ENCODE measurements around the gene FBLN5.
A peak's percentile ranks its signal among the peaks of the same experiment; 100 is the strongest.

The FBLN5 gene

GRCh38 chr14:91945751-91946621 lies 1.5 kb downstream of the FBLN5 start:
- no peak for DNase-seq

- DNase-seq = no peak
Observed at GRCh38 chr14:91942946-91943345, 4.5 kb downstream of the FBLN5 start.

- DNase-seq = no peak
Observed at GRCh38 chr14:91942128-91942527, 5.4 kb downstream of the FBLN5 start.

- DNase-seq = no peak
Observed at GRCh38 chr14:91940209-91940608, 7.3 kb downstream of the FBLN5 start.

- no peak for DNase-seq
Observed at GRCh38 chr14:91935586-91935985, 11.9 kb downstream of the FBLN5 start.

GRCh38 chr14:91934554-91935285 lies 12.8 kb downstream of the FBLN5 start:
- DNase-seq = no peak

GRCh38 chr14:91931478-91932088 lies 15.9 kb downstream of the FBLN5 start:
- DNase-seq = no peak

- DNase-seq = no peak
Observed at GRCh38 chr14:91929700-91930099, 17.8 kb downstream of the FBLN5 start.

GRCh38 chr14:91927800-91928199 lies 19.7 kb downstream of the FBLN5 start:
- no peak for DNase-seq

- no peak for DNase-seq
Observed at GRCh38 chr14:91927191-91927590, 20.3 kb downstream of the FBLN5 start.

GRCh38 chr14:91926131-91926890 lies 21.2 kb downstream of the FBLN5 start:
- no peak for DNase-seq

GRCh38 chr14:91925727-91926121 lies 21.8 kb downstream of the FBLN5 start:
- DNase-seq = no peak

- no peak for DNase-seq
Observed at GRCh38 chr14:91925001-91925726, 22.3 kb downstream of the FBLN5 start.

GRCh38 chr14:91920526-91920925 lies 27.0 kb downstream of the FBLN5 start:
- DNase-seq = no peak

- DNase-seq = no peak
Observed at GRCh38 chr14:91919814-91920213, 27.7 kb downstream of the FBLN5 start.

GRCh38 chr14:91918186-91918883 lies 29.2 kb downstream of the FBLN5 start:
- DNase-seq = no peak

GRCh38 chr14:91912035-91912434 lies 35.5 kb downstream of the FBLN5 start:
- DNase-seq = no peak

- peak; percentile 64 for DNase-seq
Observed at GRCh38 chr14:91911474-91912032, 35.9 kb downstream of the FBLN5 start.

- no peak for DNase-seq
Observed at GRCh38 chr14:91910196-91910595, 37.3 kb downstream of the FBLN5 start.

GRCh38 chr14:91906374-91906773 lies 41.1 kb downstream of the FBLN5 start:
- DNase-seq = no peak

GRCh38 chr14:91904956-91905645 lies 42.4 kb downstream of the FBLN5 start:
- no peak for DNase-seq
